H9 (cell line): Measurements from ENCODE around the gene OLA1. TPM values are rescaled to one million over a fixed set of nuclear protein-coding genes. Genes with fewer than 3 reads are reported as not detected.

ENCODE experiments used
- DNase-seq: peaks from one replicate; pipeline ENCODE4 v3.0.0-alpha.2; 2017
- H2AFZ ChIP-seq: one replicate; pipeline ENCODE4 v1.6.1; 2013; ENCODE audit warnings: mild to moderate bottlenecking, low read length, control low read depth, moderate library complexity
- H2AK5ac ChIP-seq: 2 replicates; pipeline ENCODE4 v1.6.1; 2013; ENCODE audit warnings: low read length, control low read depth, mixed read lengths; ENCODE audit not compliant: insufficient read length
- H2BK120ac ChIP-seq: one replicate; pipeline ENCODE4 v1.6.1; 2013; ENCODE audit warnings: low read depth, mild to moderate bottlenecking, low read length, control low read depth, inconsistent platforms; ENCODE audit not compliant: poor library complexity, severe bottlenecking
- H2BK12ac ChIP-seq: 2 replicates; pipeline ENCODE4 v1.6.1; 2013; ENCODE audit warnings: low read length, control low read depth, mixed read lengths, low read depth; ENCODE audit not compliant: insufficient read length
- H2BK15ac ChIP-seq: 2 replicates; pipeline ENCODE4 v1.6.1; 2013; ENCODE audit warnings: low read depth, low read length, control low read depth
- H2BK20ac ChIP-seq: one replicate; pipeline ENCODE4 v1.6.1; 2013; ENCODE audit warnings: low read depth, mild to moderate bottlenecking, low read length, control low read depth, inconsistent platforms; ENCODE audit not compliant: poor library complexity, severe bottlenecking
- H2BK5ac ChIP-seq: 2 replicates; pipeline ENCODE4 v1.6.1; 2013; ENCODE audit warnings: low read length, control low read depth, mixed read lengths; ENCODE audit not compliant: insufficient read length
- H3K14ac ChIP-seq: 2 replicates; pipeline ENCODE4 v1.6.1; 2013; ENCODE audit warnings: low read length, control low read depth; ENCODE audit not compliant: insufficient read depth
- H3K18ac ChIP-seq: 2 replicates; pipeline ENCODE4 v1.6.1; 2013; ENCODE audit warnings: low read depth, mild to moderate bottlenecking, mixed read lengths, low read length, control low read depth; ENCODE audit not compliant: insufficient read length
- H3K23ac ChIP-seq: 2 replicates; pipeline ENCODE4 v1.6.1; 2013; ENCODE audit warnings: low read length, control low read depth, mixed read lengths, low read depth; ENCODE audit not compliant: insufficient read length
- H3K23me2 ChIP-seq: 2 replicates; pipeline ENCODE4 v1.6.1; 2013; ENCODE audit warnings: low read depth, mild to moderate bottlenecking, mixed read lengths, low read length, control low read depth; ENCODE audit not compliant: insufficient read length, poor library complexity, severe bottlenecking
- H3K27ac ChIP-seq: 2 replicates; pipeline ENCODE4 v1.5.1; 2013; ENCODE audit warnings: low read length, control low read depth, mixed read lengths, low read depth; ENCODE audit not compliant: insufficient read length
- H3K27me3 ChIP-seq: 2 replicates; pipeline ENCODE4 v1.6.1; 2013; ENCODE audit warnings: low read length, control low read depth, inconsistent platforms; ENCODE audit not compliant: insufficient read depth
- H3K4ac ChIP-seq: 2 replicates; pipeline ENCODE4 v1.6.1; 2013; ENCODE audit warnings: low read depth, mild to moderate bottlenecking, control low read depth, inconsistent platforms, low read length, moderate library complexity
- H3K4me1 ChIP-seq: 2 replicates; pipeline ENCODE4 v1.6.1; 2013; ENCODE audit warnings: low read length, control low read depth, inconsistent platforms; ENCODE audit not compliant: insufficient read depth
- H3K4me2 ChIP-seq: 2 replicates; pipeline ENCODE4 v1.6.1; 2013; ENCODE audit warnings: low read length, control low read depth, mixed read lengths; ENCODE audit not compliant: insufficient read length, insufficient read depth
- H3K56ac ChIP-seq: 2 replicates; pipeline ENCODE4 v1.6.1; 2013; ENCODE audit warnings: low read depth, mild to moderate bottlenecking, mixed read lengths, low read length, control low read depth; ENCODE audit not compliant: insufficient read length
- H3K79me1 ChIP-seq: 2 replicates; pipeline ENCODE4 v1.6.1; 2013; ENCODE audit warnings: low read depth, mild to moderate bottlenecking, moderate library complexity, low read length, control low read depth, inconsistent platforms; ENCODE audit not compliant: insufficient read depth, poor library complexity, severe bottlenecking
- H3K79me2 ChIP-seq: 2 replicates; pipeline ENCODE4 v1.6.1; 2013; ENCODE audit warnings: low read length, control low read depth, inconsistent platforms; ENCODE audit not compliant: insufficient read depth
- H3K9ac ChIP-seq: 2 replicates; pipeline ENCODE4 v1.6.1; 2013; ENCODE audit warnings: low read length, control low read depth, mixed read lengths; ENCODE audit not compliant: insufficient read length; ENCODE audit errors: extremely low read depth
- H3K9me3 ChIP-seq: one replicate; pipeline ENCODE4 v1.6.1; 2013; ENCODE audit warnings: low read depth, low read length, inconsistent platforms; ENCODE audit not compliant: control insufficient read depth
- H3T11ph ChIP-seq: one replicate; pipeline ENCODE4 v1.6.1; 2013; ENCODE audit warnings: mild to moderate bottlenecking, low read length, control low read depth, inconsistent platforms
- H4K20me1 ChIP-seq: one replicate; pipeline ENCODE4 v1.6.1; 2013; ENCODE audit not compliant: control insufficient read depth, insufficient read length, insufficient read depth
- H4K5ac ChIP-seq: 2 replicates; pipeline ENCODE4 v1.6.1; 2013; ENCODE audit warnings: low read depth, mild to moderate bottlenecking, mixed read lengths, low read length, control low read depth; ENCODE audit not compliant: insufficient read length
- H4K8ac ChIP-seq: replicated peaks from 2 replicates; pipeline ENCODE4 v1.6.1; 2013; ENCODE audit warnings: low read length, control low read depth, mixed read lengths, low read depth; ENCODE audit not compliant: insufficient read length
- H4K91ac ChIP-seq: 2 replicates; pipeline ENCODE4 v1.6.1; 2013; ENCODE audit warnings: low read depth, mild to moderate bottlenecking, moderate library complexity, mixed read lengths, low read length, control low read depth; ENCODE audit not compliant: insufficient read length
- H3K27ac Mint-ChIP-seq, 3 experiments: 2 replicates in 2 of 3; 3 replicates in 1 of 3; pipeline ENCODE4 v1.8.0; 2020 to 2021; ENCODE audit warnings: mixed read lengths in 3 of 3, mild to moderate bottlenecking in 1 of 3, moderate library complexity in 1 of 3
- H3K27me3 Mint-ChIP-seq: 2 replicates; pipeline ENCODE4 v1.8.0; 2021; ENCODE audit warnings: low read depth, mild to moderate bottlenecking, moderate library complexity, mixed read lengths
- H3K36me3 Mint-ChIP-seq, 3 experiments: 2 replicates in 2 of 3; 3 replicates in 1 of 3; pipeline ENCODE4 v1.8.0; 2020 to 2021; ENCODE audit warnings: low read depth in 3 of 3, mixed read lengths in 3 of 3; ENCODE audit not compliant: insufficient read depth in 1 of 3
- H3K4me1 Mint-ChIP-seq, 2 experiments: 2 replicates each; pipeline ENCODE4 v1.8.0; 2020; ENCODE audit warnings: mixed read lengths in 2 of 2
- H3K4me3 Mint-ChIP-seq, 2 experiments: 2 replicates in 1 of 2; 3 replicates in 1 of 2; pipeline ENCODE4 v1.8.0; 2020 to 2021; ENCODE audit warnings: mild to moderate bottlenecking in 2 of 2, mixed read lengths in 2 of 2, moderate library complexity in 1 of 2
- H3K9me3 Mint-ChIP-seq, 2 experiments: 2 replicates in 1 of 2; 3 replicates in 1 of 2; pipeline ENCODE4 v1.8.0; 2020; ENCODE audit warnings: mild to moderate bottlenecking in 2 of 2, mixed read lengths in 2 of 2, moderate library complexity in 1 of 2
- WGBS: extraction: QIAGEN DNeasy Blood & Tissue Kit; methylation state at CpG from one replicate; pipeline ENCODE4 v1.1.7; 2013; ENCODE audit warnings: missing lambda C conversion rate, low lambda C conversion rate, mixed read lengths; ENCODE audit not compliant: insufficient read length; ENCODE audit errors: extremely low coverage; 5-methylcytosine and 5-hydroxymethylcytosine counted together
- total RNA-seq: library from RNA; stranded (reverse); gene quantifications from 2 replicates; pipeline ENCODE4 v1.2.1, GENCODE V29; 2021
- TF ChIP-seq, protein P1 (sequence below): fragments of 200-600 bp; sonication (generic); conservative IDR thresholded peaks from 3 replicates; pipeline ENCODE4 v1.8.0; 2021; ENCODE audit warnings: antibody characterized with exemption, mild to moderate bottlenecking

Gene OLA1
- total RNA-seq, 1 experiment from 2014 or later, result 133 TPM

DNA sequence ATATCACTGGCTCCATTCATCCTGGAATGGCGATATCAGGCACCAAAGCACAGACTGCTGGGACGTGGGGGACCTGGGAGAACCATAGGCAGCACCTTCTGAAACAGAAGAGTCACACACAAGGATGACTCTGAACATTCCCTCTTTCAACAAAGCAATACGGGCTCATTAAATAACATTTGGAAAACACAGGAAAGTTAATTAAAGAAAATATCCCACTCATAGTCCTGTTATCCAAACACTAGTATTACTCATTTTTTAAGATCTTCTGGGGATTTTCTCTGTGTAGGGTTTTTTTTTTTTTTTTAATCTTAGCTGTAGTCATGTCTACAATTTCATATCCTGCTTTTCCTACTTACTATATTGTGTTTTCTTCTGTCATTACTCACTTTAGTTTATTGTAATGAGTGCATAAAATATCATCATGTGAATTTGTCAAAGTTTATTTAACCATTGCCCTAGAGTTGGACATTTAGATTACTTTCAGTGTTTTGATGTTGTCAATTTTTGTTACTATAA is 213.2 kb downstream of the OLA1 start:
- H3K18ac ChIP-seq, result no peak overlapping the region
- no peak overlapping the region for H3K9ac ChIP-seq
- H2AK5ac ChIP-seq, result no peak overlapping the region
- H3K4ac ChIP-seq, result no peak overlapping the region
- no peak overlapping the region for H3K4me2 ChIP-seq
- H2BK5ac ChIP-seq, result no peak overlapping the region
- no peak overlapping the region for H4K91ac ChIP-seq
- no peaks in the 10 kb centered on the region for H3K27me3 ChIP-seq
- DNase-seq, result no peak
- no peaks in the 10 kb centered on the region for H3K23me2 ChIP-seq
- no peak overlapping the region for H2AFZ ChIP-seq
- no peaks in the 10 kb centered on the region for H4K20me1 ChIP-seq
- H2BK20ac ChIP-seq, result no peak overlapping the region
- H3K9me3 ChIP-seq, result no peaks in the 10 kb centered on the region
- no peaks in the 10 kb centered on the region for H3K79me2 ChIP-seq
- TF ChIP-seq, protein P1, sequence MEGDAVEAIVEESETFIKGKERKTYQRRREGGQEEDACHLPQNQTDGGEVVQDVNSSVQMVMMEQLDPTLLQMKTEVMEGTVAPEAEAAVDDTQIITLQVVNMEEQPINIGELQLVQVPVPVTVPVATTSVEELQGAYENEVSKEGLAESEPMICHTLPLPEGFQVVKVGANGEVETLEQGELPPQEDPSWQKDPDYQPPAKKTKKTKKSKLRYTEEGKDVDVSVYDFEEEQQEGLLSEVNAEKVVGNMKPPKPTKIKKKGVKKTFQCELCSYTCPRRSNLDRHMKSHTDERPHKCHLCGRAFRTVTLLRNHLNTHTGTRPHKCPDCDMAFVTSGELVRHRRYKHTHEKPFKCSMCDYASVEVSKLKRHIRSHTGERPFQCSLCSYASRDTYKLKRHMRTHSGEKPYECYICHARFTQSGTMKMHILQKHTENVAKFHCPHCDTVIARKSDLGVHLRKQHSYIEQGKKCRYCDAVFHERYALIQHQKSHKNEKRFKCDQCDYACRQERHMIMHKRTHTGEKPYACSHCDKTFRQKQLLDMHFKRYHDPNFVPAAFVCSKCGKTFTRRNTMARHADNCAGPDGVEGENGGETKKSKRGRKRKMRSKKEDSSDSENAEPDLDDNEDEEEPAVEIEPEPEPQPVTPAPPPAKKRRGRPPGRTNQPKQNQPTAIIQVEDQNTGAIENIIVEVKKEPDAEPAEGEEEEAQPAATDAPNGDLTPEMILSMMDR, result no peak
- H3T11ph ChIP-seq, result no peak overlapping the region
- no peaks in the 10 kb centered on the region for H3K9me3 Mint-ChIP-seq
- no peak overlapping the region for H3K27ac ChIP-seq
- no peak overlapping the region for H2BK15ac ChIP-seq
- no peaks in the 10 kb centered on the region for H3K79me1 ChIP-seq
- no peak overlapping the region for H4K5ac ChIP-seq
- no peak overlapping the region for H3K4me3 Mint-ChIP-seq
- no CpG with 5 or more reads among the region's 3 CpGs for WGBS
- no peak overlapping the region for H4K8ac ChIP-seq
- no peak overlapping the region for H3K56ac ChIP-seq
- no peak overlapping the region for H3K14ac ChIP-seq
- H3K36me3 Mint-ChIP-seq, result no peaks in the 10 kb centered on the region
- no peak overlapping the region for H2BK120ac ChIP-seq
- no peak overlapping the region for H2BK12ac ChIP-seq
- H3K27me3 Mint-ChIP-seq, result peaks cover 36% of the 10 kb centered on the region
- H3K4me1 Mint-ChIP-seq, result peaks cover 39 to 44% of the 10 kb centered on the region in 2 experiments
- peaks cover 5% of the 10 kb centered on the region for H3K4me1 ChIP-seq
- H3K27ac Mint-ChIP-seq, result no peak overlapping the region
- no peak overlapping the region for H3K23ac ChIP-seq
